Activated T-cell treated with anti-CD3 and anti-CD28 coated beads, Interleukin-2, amount 50 U/mL, for 4 hours (primary cell): ENCODE results near the gene PROZ. TPM values are rescaled to one million over a fixed set of nuclear protein-coding genes. Genes with fewer than 3 reads are reported as not detected.
A peak's percentile ranks its signal among the peaks of the same experiment; 100 is the strongest.
"Not testable (repeated sequence)": the region's sequence is repeated elsewhere in the genome, so short reads cannot be mapped to it uniquely, and the experiment has no call there.

Experiments used
- ATAC-seq, 2 donors: fragments of 200-7000 bp; cut with Tn5 transposase; one replicate each; pipeline ENCODE4 v1.10.0; 2021
- DNase-seq: peaks from one replicate; pipeline ENCODE4 v3.0.0-alpha.2; 2020
- H3K27me3 Mint-ChIP-seq: one replicate; pipeline ENCODE4 v1.8.0; 2021; ENCODE audit warnings: low read depth, mixed read lengths
- H3K36me3 Mint-ChIP-seq: one replicate; pipeline ENCODE4 v1.8.0; 2022; ENCODE audit warnings: mixed read lengths; ENCODE audit not compliant: insufficient read depth
- H3K4me1 Mint-ChIP-seq: one replicate; pipeline ENCODE4 v1.8.0; 2021; ENCODE audit warnings: low read depth, mixed read lengths
- H3K4me3 Mint-ChIP-seq: one replicate; pipeline ENCODE4 v1.8.0; 2021; ENCODE audit warnings: mild to moderate bottlenecking, moderate library complexity, mixed read lengths
- H3K9me3 Mint-ChIP-seq: one replicate; pipeline ENCODE4 v1.8.0; 2021; ENCODE audit warnings: mixed read lengths
- total RNA-seq, 3 donors: library from RNA; stranded (reverse); gene quantifications; one replicate each; pipeline ENCODE4 v1.2.1, GENCODE V29; 2021

Gene PROZ
- total RNA-seq = not detected

- peaks cover 10% of the 10 kb centered on the region for H3K9me3 Mint-ChIP-seq
- peaks cover 24% of the 10 kb centered on the region for H3K4me1 Mint-ChIP-seq
- DNase-seq (no peak), ATAC-seq (no peak)
- H3K36me3 Mint-ChIP-seq = no peaks in the 10 kb centered on the region
- no peaks in the 10 kb centered on the region for H3K27me3 Mint-ChIP-seq
- no peak within 1 kb of the TSS for H3K4me3 Mint-ChIP-seq
Observed at GRCh38 chr13:113157929-113158747, at the start of gene PROZ. Gene PROZ, plus strand, starts transcription at chr13:113158648. Its CDS starts 13 bp downstream, at chr13:113158661.

- Mint-ChIP-seq H3K27me3 (peaks cover 6% of the 10 kb centered on the region), H3K4me1 (no peaks in the 10 kb centered on the region), H3K36me3 (no peaks in the 10 kb centered on the region), H3K9me3 (no peaks in the 10 kb centered on the region), H3K4me3 (peak overlapping the region; percentile 31)
- ATAC-seq (peak in 1 of 2 donors; percentile 12), DNase-seq (no peak)
Observed at GRCh38 chr13:113109151-113110047, 49.0 kb upstream of the PROZ start.

- DNase-seq = peak; percentile 50
- peak overlapping the region; percentile 45 for H3K4me3 Mint-ChIP-seq
- no peaks in the 10 kb centered on the region for H3K4me1 Mint-ChIP-seq
Observed at GRCh38 chr13:113110048-113110851, 48.2 kb upstream of the PROZ start.

GRCh38 chr13:113110852-113111315 is 47.6 kb upstream of the PROZ start:
- peak; percentile 14 for DNase-seq
- H3K9me3 Mint-ChIP-seq = no peaks in the 10 kb centered on the region
- H3K4me3 Mint-ChIP-seq = peak overlapping the region; percentile 45
- H3K36me3 Mint-ChIP-seq = no peaks in the 10 kb centered on the region
- peak; percentile 34 to 49 for ATAC-seq
- peaks cover 7% of the 10 kb centered on the region for H3K27me3 Mint-ChIP-seq
- H3K4me1 Mint-ChIP-seq = no peaks in the 10 kb centered on the region

More at GRCh38 chr13:113110048-113110851, 48.2 kb upstream of the PROZ start:
- peak; percentile 59 to 67 for ATAC-seq
- H3K36me3 Mint-ChIP-seq = no peaks in the 10 kb centered on the region
- peaks cover 7% of the 10 kb centered on the region for H3K27me3 Mint-ChIP-seq
- no peaks in the 10 kb centered on the region for H3K9me3 Mint-ChIP-seq

GRCh38 chr13:113111821-113112220 is 46.6 kb upstream of the PROZ start:
- not testable (repeated sequence) for DNase-seq, H3K9me3 Mint-ChIP-seq, H3K4me3 Mint-ChIP-seq

GRCh38 chr13:113112475-113112874 is 46.0 kb upstream of the PROZ start:
- not testable (repeated sequence) for H3K36me3 Mint-ChIP-seq, H3K4me3 Mint-ChIP-seq, H3K9me3 Mint-ChIP-seq, ATAC-seq, H3K27me3 Mint-ChIP-seq, H3K4me1 Mint-ChIP-seq, DNase-seq

More at GRCh38 chr13:113111821-113112220, 46.6 kb upstream of the PROZ start:
- not testable (repeated sequence) for H3K4me1 Mint-ChIP-seq, ATAC-seq, H3K27me3 Mint-ChIP-seq, H3K36me3 Mint-ChIP-seq

- Mint-ChIP-seq H3K27me3 (peaks cover 7% of the 10 kb centered on the region), H3K36me3 (no peaks in the 10 kb centered on the region), H3K4me1 (no peaks in the 10 kb centered on the region), H3K9me3 (no peaks in the 10 kb centered on the region), H3K4me3 (no peak overlapping the region)
- peak; percentile 1 for DNase-seq
- ATAC-seq = no peak
Observed at GRCh38 chr13:113112893-113113845, 45.3 kb upstream of the PROZ start.

GRCh38 chr13:113113846-113114271 is 44.6 kb upstream of the PROZ start:
- Mint-ChIP-seq H3K9me3 (no peaks in the 10 kb centered on the region), H3K4me1 (no peaks in the 10 kb centered on the region), H3K36me3 (no peaks in the 10 kb centered on the region), H3K4me3 (no peak overlapping the region), H3K27me3 (peaks cover 7% of the 10 kb centered on the region)
- DNase-seq (no peak), ATAC-seq (no peak)

GRCh38 chr13:113114511-113115362 is 43.7 kb upstream of the PROZ start:
- Mint-ChIP-seq H3K27me3 (peaks cover 3% of the 10 kb centered on the region), H3K4me1 (no peaks in the 10 kb centered on the region), H3K36me3 (no peaks in the 10 kb centered on the region), H3K9me3 (no peaks in the 10 kb centered on the region), H3K4me3 (no peak overlapping the region)
- no peak for DNase-seq
- ATAC-seq = no peak

GRCh38 chr13:113115363-113116205 is 42.9 kb upstream of the PROZ start:
- no peaks in the 10 kb centered on the region for H3K4me1 Mint-ChIP-seq
- peaks cover 3% of the 10 kb centered on the region for H3K27me3 Mint-ChIP-seq
- H3K9me3 Mint-ChIP-seq = no peaks in the 10 kb centered on the region
- DNase-seq (no peak), ATAC-seq (no peak)
- no peaks in the 10 kb centered on the region for H3K36me3 Mint-ChIP-seq
- H3K4me3 Mint-ChIP-seq = no peak overlapping the region

- no peak for ATAC-seq
- Mint-ChIP-seq H3K4me3 (no peak overlapping the region), H3K36me3 (no peaks in the 10 kb centered on the region)
Observed at GRCh38 chr13:113116206-113116800, 42.1 kb upstream of the PROZ start.

More at GRCh38 chr13:113116206-113116800, 42.1 kb upstream of the PROZ start:
- Mint-ChIP-seq H3K9me3 (no peaks in the 10 kb centered on the region), H3K4me1 (no peaks in the 10 kb centered on the region), H3K27me3 (peaks cover 3% of the 10 kb centered on the region)
- DNase-seq = no peak
